ENCODE data around the gene SLC26A8.

DNA sequence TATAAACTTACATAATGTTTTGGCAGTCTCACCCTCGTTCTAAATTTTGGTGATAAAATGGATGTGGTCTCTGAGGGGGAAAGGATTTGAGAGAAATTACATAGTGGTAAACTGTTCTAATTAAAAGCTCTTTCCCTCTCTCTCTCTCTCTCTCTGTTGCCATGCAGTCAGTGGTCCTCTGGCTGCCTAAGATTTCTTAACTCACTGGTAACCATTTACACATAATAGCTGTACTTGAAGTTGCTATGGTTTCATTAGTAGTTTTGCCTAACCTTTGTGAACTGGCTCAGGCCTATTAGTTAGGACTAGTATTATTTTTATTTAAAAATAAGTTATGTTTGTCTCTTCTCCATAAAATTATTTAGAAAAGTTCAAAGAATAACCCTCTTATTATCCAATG is 45.1 kb upstream of the SLC26A8 start:
- TF ChIP-seq, protein P1, sequence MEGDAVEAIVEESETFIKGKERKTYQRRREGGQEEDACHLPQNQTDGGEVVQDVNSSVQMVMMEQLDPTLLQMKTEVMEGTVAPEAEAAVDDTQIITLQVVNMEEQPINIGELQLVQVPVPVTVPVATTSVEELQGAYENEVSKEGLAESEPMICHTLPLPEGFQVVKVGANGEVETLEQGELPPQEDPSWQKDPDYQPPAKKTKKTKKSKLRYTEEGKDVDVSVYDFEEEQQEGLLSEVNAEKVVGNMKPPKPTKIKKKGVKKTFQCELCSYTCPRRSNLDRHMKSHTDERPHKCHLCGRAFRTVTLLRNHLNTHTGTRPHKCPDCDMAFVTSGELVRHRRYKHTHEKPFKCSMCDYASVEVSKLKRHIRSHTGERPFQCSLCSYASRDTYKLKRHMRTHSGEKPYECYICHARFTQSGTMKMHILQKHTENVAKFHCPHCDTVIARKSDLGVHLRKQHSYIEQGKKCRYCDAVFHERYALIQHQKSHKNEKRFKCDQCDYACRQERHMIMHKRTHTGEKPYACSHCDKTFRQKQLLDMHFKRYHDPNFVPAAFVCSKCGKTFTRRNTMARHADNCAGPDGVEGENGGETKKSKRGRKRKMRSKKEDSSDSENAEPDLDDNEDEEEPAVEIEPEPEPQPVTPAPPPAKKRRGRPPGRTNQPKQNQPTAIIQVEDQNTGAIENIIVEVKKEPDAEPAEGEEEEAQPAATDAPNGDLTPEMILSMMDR (IDR thresholded peaks at IDR 0.05; ENCODE audit: poor library complexity, severe bottlenecking) = no peak
- TF ChIP-seq POLR2AphosphoS5 (IDR thresholded peaks at IDR 0.05) (no peak), EZH2 (IDR thresholded peaks at IDR 0.05; ENCODE audit: borderline replicate concordance, insufficient read depth, low read length, poor library complexity, severe bottlenecking) (no peak), EP300 (conservative IDR thresholded peaks at IDR 0.05; ENCODE audit: poor library complexity, severe bottlenecking) (no peak), MXI1 (conservative IDR thresholded peaks at IDR 0.05; ENCODE audit: poor library complexity, severe bottlenecking) (no peak)
